GM21390 (cell line): ENCODE measurements around the gene EEFSEC.

Source experiments
- ATAC-seq: cut with Tn5 transposase; IDR thresholded peaks from one replicate; pipeline ENCODE4 v1.9.1; 2021; ENCODE audit not compliant: unreplicated experiment

The EEFSEC gene

DNA sequence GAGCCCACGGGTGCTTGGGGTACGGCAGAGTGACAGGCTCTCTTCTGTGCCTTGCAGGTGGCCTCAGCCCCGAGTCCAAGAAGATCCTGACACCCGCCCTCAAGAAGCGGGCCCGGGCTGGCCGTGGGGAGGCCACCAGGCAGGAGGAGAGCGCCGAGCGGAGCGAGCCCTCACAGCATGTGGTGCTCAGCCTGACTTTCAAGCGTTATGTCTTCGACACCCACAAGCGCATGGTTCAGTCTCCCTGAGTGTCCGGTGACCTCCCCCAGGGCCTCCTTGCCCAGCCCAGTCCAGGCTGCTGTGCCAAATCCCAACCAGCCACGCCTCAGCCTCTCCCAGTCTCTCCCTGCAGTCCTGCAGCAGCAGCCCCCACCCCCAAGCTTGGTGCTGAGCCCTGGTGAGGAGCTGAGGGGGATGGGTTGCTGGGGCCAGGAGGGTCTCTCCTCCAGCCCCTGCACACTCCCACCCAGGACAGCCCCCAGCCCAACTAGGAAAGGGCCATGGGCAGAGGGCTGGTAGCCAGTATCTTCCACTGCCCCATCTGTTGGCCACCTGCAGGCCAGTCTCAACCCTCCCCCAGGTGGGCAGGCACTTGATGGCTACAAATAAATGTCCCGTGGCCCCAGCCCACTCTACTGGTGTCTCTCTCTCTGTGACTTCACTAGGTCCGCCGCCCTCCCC, 254.9 kb downstream of the EEFSEC start:
- no peak for ATAC-seq

DNA sequence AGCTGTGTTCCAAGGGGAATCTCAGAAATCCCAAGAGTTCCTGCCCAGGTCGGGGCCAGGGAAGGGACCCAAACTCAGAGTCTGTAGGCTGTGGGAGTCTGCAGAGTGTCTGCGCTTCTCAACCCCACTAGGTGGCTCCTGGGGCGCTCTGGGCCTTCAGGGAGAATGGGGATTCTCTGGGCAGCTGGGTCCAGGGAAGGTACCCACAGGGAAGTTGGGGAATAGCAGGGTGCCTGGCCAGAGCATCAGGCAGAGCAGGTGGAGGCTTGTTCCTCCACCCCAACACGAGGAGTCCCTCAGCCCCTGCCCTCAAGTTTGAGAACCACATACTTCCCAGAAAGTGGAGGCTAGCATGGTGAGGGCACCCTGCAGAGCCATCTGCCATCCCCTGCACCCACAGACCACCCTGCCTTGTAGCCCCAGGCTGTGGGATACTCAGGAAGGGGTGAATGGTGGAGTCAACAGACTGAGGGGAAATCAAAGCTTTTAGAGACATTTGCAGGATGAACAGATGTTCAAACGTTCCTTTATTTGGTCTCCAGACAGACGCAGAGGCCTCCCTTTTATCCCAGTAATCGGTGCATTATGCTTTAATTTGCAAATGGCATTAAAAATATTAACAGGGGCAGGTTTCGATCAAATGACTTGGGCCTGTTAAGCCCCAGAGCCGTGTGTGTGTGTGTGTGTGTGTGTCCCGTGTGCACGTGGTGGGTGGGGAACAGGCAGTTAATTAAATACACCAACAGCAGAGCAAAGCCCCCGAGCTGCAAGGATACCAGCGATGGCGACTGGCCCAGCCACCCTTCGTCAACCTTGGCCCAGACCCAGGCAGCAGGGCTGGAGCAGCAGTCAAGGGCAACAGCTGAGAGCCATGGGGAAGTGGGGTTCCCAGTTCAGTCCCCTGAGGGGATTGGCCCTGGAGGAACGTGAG, 255.7 kb downstream of the EEFSEC start:
- no peak for ATAC-seq

DNA sequence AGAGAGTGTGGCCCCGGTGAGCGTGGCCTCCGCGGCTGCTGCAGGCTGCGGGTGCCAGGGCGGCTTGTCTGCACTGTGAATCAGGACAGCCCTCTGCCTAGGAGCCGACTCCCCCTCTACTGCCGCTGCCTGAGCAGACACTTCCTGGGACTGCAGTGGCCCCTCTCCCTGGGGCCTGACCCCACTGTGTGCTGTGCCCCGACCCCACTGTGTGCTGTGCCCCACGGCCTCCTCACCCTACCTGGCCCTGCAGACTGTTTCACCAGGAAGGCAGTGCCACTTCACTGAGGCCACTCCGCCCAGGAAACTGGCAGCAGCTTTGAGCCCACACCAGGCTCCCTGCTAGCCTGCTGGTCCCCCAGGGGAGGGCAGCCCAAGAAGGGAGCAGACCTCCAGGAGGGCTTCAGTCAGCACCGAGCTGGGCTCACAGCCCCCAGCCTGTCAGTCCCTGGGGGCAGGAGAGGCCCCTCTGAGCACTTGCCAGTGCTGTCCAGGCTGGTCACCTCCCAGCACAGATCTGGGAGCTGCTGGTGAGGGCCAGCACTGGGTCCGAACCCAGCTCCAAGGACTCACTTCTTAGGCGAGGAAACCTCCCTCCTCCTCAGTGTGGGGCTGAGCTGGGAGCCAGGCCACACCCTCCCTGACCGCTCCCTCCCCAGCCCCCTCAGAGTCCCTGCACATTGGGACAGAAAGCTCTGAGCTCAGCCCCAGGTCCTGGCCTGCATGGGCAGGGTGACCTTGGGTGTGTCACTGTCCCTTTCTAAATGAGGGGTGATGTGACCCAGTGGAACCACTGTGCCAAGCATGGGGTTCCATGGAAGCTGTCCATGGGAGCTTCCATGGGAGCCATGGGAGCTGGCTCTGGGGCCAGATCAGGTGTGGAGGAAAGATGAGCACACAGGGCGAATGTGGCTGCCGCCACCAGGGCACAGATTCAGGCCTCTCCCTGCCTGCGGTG, 256.6 kb downstream of the EEFSEC start:
- ATAC-seq = no peak

DNA sequence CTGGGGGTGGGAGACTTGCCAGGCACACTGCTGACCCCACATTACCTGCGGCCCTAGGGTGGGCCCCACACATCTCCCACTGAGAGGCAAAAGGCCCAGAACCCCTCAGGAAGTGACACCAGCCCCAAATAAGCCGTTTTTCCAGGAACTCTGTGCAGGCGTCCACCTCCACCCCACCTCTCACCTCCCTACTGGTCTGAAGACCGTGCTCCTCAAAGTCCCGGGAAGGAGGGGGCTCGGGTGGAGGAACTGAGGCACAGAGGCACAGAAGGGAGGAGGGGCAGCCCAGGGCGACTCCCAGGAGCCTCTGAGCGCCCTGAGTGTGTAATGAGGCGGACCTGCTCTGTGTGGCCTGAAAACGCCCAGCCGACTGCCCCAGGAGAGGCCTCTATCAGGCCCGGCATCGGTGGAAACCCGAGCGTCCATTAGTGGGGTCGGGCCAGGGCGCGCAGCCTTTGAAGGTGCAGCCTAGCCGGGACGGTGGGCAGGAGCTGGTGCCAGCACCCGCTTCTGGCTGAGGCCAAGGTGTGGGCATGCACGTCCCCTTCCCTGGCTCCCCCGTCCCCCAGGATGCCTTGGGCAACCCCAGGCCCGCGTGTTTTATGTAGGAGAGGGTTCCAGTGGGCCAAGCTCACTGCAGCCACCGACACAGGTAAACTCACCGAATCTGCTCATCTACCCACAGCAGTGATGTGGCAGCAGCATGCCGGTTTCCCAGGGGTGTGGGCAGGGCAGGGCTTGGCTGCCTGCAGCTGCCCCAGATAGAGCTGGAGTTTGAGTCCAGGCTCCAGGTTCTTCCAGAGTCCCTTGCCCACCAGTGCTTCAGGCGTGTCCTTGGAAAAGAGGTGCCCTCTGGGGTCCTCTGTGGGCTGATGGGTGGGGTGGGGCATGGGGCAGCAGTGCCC, 257.6 kb downstream of the EEFSEC start:
- ATAC-seq = no peak

GRCh38 chr3:128411574-128412064, 258.3 kb downstream of the EEFSEC start:
- no peak for ATAC-seq

GRCh38 chr3:128412180-128413002, 259.1 kb downstream of the EEFSEC start:
- ATAC-seq = no peak

DNA sequence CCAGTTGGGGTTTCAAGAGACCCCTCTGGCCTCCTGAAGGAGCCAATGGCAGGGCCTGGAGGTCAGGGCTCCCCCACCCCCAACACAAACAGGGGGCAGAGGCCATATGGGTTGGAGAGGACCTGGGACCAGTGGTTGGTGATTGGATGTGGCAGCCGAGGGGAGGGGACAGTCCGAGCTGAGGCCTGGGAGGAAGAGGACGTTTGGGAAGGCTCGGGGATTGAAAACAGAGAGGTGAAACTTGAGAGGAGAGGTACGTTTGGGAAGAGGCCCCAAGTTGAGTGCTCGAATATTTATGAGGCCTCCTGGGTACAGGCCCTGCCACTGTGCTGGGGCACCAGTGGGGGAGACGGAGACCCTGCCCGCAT, 259.7 kb downstream of the EEFSEC start:
- no peak for ATAC-seq

DNA sequence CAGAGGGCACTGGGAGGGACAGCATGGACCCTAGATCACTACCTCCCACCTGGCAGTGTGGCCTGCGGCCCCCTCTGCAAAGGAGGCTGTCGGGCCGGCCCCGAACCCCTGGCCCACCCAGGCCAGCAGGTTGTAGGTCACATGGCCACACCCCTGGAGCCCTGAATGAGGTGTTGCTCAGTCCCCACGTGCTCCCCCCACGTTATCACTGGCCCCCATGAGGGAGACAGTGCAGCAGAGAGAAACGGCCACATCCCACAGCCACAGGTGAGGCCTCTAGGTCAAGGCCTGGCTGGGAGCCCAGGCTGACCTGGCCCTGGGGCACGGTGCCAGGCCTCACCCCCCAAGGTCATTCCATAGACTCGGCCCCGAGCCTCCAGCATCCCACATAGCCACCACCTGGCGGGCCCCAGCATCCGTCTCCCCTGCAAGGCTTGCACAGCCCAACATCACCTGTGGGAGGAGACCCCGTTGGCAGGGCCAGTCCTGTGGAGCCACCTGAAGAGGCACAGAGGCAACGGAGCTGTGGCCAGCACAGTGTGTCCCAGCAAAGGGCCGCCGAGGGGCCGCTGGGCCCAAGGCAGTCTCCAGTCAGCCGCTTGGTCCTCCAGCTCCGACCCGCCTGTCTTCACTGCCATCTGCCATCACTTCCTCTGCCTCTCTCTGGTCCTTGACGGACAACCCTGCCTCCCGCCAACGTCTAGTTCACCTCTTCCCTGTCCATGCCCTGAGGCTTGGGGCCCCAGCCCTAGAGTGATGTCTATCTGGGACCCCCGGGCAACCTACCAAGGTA, 260.3 kb downstream of the EEFSEC start:
- no peak for ATAC-seq

GRCh38 chr3:128415200-128415772, 262.0 kb downstream of the EEFSEC start:
- no peak for ATAC-seq

DNA sequence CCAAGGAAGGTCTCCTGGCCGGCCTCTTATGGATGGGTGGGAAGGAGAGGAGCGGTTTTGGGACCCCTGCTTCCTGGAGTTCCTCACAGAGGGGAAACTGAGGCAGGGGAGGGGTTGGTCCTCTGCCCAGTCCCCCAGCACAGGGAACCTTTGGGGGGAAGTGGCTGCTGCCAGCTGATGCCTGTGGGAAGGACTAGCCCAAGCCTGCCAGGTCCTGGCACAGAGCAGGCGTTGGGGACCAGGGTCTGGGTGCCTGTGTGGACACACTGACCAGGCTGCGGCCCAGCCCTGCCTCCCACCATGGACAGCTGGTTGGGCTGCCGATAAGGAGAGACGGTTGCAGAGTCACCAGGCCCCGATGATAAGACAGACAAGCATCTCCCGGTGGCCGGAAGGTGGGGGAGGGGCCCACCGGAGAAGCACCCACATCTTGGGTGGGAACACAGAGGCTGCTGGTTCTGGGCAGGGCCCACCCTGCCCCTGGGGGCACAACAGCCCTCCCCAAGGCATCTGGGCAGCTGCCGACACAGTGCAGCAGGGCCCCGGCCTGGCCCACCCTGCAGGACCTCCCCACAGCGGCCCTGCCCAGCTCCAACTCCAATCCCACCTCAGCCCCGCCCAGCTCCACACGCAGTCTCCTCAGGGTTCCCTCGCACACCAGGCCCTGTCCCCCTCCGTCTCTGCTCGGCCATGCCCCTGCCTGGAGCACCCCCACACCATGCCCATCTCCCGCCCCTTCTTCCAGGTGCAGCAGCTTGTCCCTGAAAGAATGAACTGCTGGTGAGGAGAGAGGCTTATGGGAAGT, 262.7 kb downstream of the EEFSEC start:
- ATAC-seq = no peak

GRCh38 chr3:128416578-128417211, 263.4 kb downstream of the EEFSEC start:
- ATAC-seq = no peak

DNA sequence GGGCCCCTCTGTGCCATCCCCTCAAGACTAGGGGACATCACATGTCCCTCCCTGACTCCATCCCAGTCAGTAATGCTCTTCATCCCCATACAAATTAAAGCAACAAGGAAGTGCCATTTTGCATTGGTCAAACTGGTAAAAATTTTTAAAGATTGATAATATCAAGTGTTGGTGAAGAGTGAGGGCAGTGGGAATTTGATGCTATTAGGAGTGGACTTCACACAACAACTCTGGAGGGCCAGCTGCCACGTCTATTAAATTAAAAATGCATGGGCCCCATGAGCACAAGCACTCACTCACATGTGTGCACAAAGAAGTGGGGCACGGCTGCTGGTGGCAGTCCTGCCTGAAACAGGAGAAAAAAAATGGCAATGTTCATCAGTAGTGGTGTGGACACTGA, 265.6 kb downstream of the EEFSEC start:
- no peak for ATAC-seq

GRCh38 chr3:128419311-128419710, 266.0 kb downstream of the EEFSEC start:
- ATAC-seq = no peak

- no peak for ATAC-seq
Observed at GRCh38 chr3:128420289-128420688, 267.0 kb downstream of the EEFSEC start.

DNA sequence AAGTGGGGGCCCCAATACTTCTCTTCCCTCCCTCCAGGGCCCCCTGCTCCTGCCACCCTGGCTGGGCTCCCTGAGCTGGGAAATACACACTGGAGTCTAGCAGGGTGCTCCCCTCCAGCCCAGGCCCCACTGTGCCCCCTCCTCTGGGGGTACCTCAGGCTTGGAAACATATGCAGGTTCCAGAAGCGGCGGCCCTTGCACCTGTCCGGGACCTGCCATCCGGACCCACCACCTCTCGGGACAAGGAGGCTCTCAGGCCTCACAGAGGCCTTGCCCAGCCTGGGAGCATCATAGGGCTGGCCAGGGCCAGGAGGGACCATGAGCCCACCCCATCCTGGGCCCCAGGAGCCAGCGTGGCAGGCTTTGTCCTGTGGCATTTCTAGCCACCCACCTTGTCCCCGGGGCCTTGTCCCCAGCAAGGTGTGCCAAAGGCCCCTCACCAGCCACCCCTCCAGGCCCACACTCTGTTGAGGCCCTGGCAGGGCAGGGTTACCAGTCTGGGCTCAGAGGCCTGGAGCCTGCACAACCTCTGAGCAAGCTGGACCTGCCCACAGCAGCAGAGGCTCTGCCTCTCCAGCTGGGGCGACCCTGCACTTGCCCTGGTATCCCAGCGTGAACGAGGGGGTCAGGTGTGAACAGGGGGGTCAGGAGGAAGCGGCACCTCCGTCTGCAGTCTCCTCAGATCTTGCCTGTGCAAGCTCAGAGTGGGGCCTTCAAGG, 267.6 kb downstream of the EEFSEC start:
- ATAC-seq = no peak

DNA sequence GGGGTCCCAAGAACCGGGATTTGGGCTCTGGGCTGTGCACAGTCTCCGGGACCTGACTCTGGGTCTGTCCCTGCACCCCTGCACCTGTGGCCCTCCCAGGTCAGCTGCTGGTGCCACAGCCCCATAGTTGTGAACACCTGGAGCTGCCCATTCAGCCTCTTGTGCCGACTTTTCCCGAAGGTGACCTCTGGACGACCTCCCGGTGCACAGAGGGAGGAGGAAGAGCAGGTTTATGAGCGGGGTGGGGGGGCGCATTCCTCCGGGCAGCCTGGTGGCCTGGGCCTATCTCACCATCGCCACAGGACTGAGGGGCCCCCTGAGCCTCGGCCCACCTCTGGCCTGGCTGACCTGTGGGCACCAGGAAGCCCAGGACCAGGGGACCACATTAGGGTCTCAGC, 268.2 kb downstream of the EEFSEC start:
- ATAC-seq = no peak
